ENCODE data around the gene SHISAL1.

Gene SHISAL1

GRCh38 chr22:44276041-44276440 is 36.7 kb downstream of the SHISAL1 start:
- Histone ChIP-seq H3K4me1 (ENCODE audit: insufficient read depth, low read length) (no peaks in the 10 kb centered on the region), H3K9ac (ENCODE audit: low read depth, low read length) (no peak overlapping the region), H3K4me3 (ENCODE audit: low read depth in 1 of 2, low read length in 2 of 2) (no peak overlapping the region), H3K79me2 (ENCODE audit: insufficient read depth, low read length) (no peaks in the 10 kb centered on the region), H3K27me3 (ENCODE audit: insufficient read depth, low read length, poor library complexity) (peaks cover 3% of the 10 kb centered on the region), H3K9me3 (ENCODE audit: insufficient read depth, low read length, severe bottlenecking) (no peaks in the 10 kb centered on the region), H3K36me3 (ENCODE audit: insufficient read depth, low read length) (no peaks in the 10 kb centered on the region), H4K20me1 (ENCODE audit: insufficient read depth, low read length) (peaks cover 5% of the 10 kb centered on the region; the same call in 1 of the 2 replicates), H3K27ac (ENCODE audit: low read length) (no peak overlapping the region), H3K4me2 (ENCODE audit: insufficient read depth, low read length) (no peak overlapping the region), H2AFZ (ENCODE audit: low read depth, low read length) (no peak overlapping the region)
- ATAC-seq (ENCODE audit: insufficient read depth, low read depth) (no peak), DNase-seq (no peak)
- TF ChIP-seq EZH2 (IDR thresholded peaks at IDR 0.05; ENCODE audit: borderline replicate concordance, low read depth, low read length, severe bottlenecking): no peak
- TF ChIP-seq CTCF (IDR thresholded peaks at IDR 0.05; ENCODE audit: borderline replicate concordance, extremely low read depth, low read length, poor library complexity, severe bottlenecking): no peak

GRCh38 chr22:44275631-44275995 is 37.1 kb downstream of the SHISAL1 start:
- Histone ChIP-seq H3K4me2 (ENCODE audit: insufficient read depth, low read length) (no peak overlapping the region), H3K27me3 (ENCODE audit: insufficient read depth, low read length, poor library complexity) (peaks cover 3% of the 10 kb centered on the region), H3K27ac (ENCODE audit: low read length) (no peak overlapping the region), H3K9ac (ENCODE audit: low read depth, low read length) (no peak overlapping the region), H3K79me2 (ENCODE audit: insufficient read depth, low read length) (no peaks in the 10 kb centered on the region), H3K4me3 (ENCODE audit: low read depth in 1 of 2, low read length in 2 of 2) (no peak overlapping the region), H4K20me1 (ENCODE audit: insufficient read depth, low read length) (0 out of 2 replicates have a peak, but pooled peaks cover under 1% of the 10 kb centered on the region), H3K9me3 (ENCODE audit: insufficient read depth, low read length, severe bottlenecking) (no peaks in the 10 kb centered on the region), H2AFZ (ENCODE audit: low read depth, low read length) (no peak overlapping the region), H3K36me3 (ENCODE audit: insufficient read depth, low read length) (no peaks in the 10 kb centered on the region), H3K4me1 (ENCODE audit: insufficient read depth, low read length) (no peaks in the 10 kb centered on the region)
- DNase-seq: no peak
- ATAC-seq (ENCODE audit: insufficient read depth, low read depth): no peak
- no peak for TF ChIP-seq EZH2 (IDR thresholded peaks at IDR 0.05; ENCODE audit: borderline replicate concordance, low read depth, low read length, severe bottlenecking)
- no peak for TF ChIP-seq CTCF (IDR thresholded peaks at IDR 0.05; ENCODE audit: borderline replicate concordance, extremely low read depth, low read length, poor library complexity, severe bottlenecking)

GRCh38 chr22:44274918-44275630 is 37.7 kb downstream of the SHISAL1 start:
- Histone ChIP-seq H3K79me2 (ENCODE audit: insufficient read depth, low read length) (no peaks in the 10 kb centered on the region), H3K9ac (ENCODE audit: low read depth, low read length) (no peak overlapping the region), H3K4me3 (ENCODE audit: low read depth in 1 of 2, low read length in 2 of 2) (no peak overlapping the region), H4K20me1 (ENCODE audit: insufficient read depth, low read length) (no peaks in the 10 kb centered on the region), H3K36me3 (ENCODE audit: insufficient read depth, low read length) (no peaks in the 10 kb centered on the region), H3K4me1 (ENCODE audit: insufficient read depth, low read length) (no peaks in the 10 kb centered on the region), H3K27ac (ENCODE audit: low read length) (no peak overlapping the region), H3K4me2 (ENCODE audit: insufficient read depth, low read length) (no peak overlapping the region), H3K27me3 (ENCODE audit: insufficient read depth, low read length, poor library complexity) (peaks cover 3% of the 10 kb centered on the region), H3K9me3 (ENCODE audit: insufficient read depth, low read length, severe bottlenecking) (no peaks in the 10 kb centered on the region), H2AFZ (ENCODE audit: low read depth, low read length) (no peak overlapping the region)
- ATAC-seq (ENCODE audit: insufficient read depth, low read depth) (no peak), DNase-seq (no peak)
- TF ChIP-seq EZH2 (IDR thresholded peaks at IDR 0.05; ENCODE audit: borderline replicate concordance, low read depth, low read length, severe bottlenecking) (no peak), CTCF (IDR thresholded peaks at IDR 0.05; ENCODE audit: borderline replicate concordance, extremely low read depth, low read length, poor library complexity, severe bottlenecking) (no peak)
